HepG2 (cell line): ENCODE measurements around the gene CUL1. TPM values are rescaled to one million over a fixed set of nuclear protein-coding genes. Genes with fewer than 3 reads are reported as not detected.
A peak's percentile ranks its signal among the peaks of the same experiment; 100 is the strongest.

Experiments
- CEBPB ChIP-seq: IDR thresholded peaks from 2 replicates; pipeline ENCODE4 v1.6.1; 2011; ENCODE audit warnings: low read depth, low read length, improper control_type of control experiment, borderline replicate concordance
- CHD2 ChIP-seq: IDR thresholded peaks from 2 replicates; pipeline ENCODE4 v1.6.1; 2011; ENCODE audit warnings: low read depth, low read length, improper control_type of control experiment
- DNMT1 ChIP-seq: sonication (generic); formaldehyde crosslinking; IDR thresholded peaks from 2 replicates; pipeline ENCODE4 v1.5.1; 2020; ENCODE audit warnings: mild to moderate bottlenecking, missing genetic modification reagents
- FOXA3 ChIP-seq: IDR thresholded peaks from 2 replicates; pipeline ENCODE4 v1.6.1; 2016; ENCODE audit warnings: missing genetic modification reagents, missing compliant biosample characterization
- FOXC1 ChIP-seq: sonication (generic); formaldehyde crosslinking; IDR thresholded peaks from 2 replicates; pipeline ENCODE4 v1.8.0; 2022; ENCODE audit warnings: mild to moderate bottlenecking, missing genetic modification reagents, borderline replicate concordance
- GABPB1 ChIP-seq: IDR thresholded peaks from 2 replicates; pipeline ENCODE4 v1.6.1; 2016; ENCODE audit warnings: mild to moderate bottlenecking, missing genetic modification reagents, moderate library complexity, missing compliant biosample characterization
- HDAC2 ChIP-seq: sonication (generic); formaldehyde crosslinking; IDR thresholded peaks from 2 replicates; pipeline ENCODE4 v1.4.0; 2020; ENCODE audit warnings: missing genetic modification reagents
- HIVEP1 ChIP-seq: sonication (generic); formaldehyde crosslinking; IDR thresholded peaks from 2 replicates; pipeline ENCODE4 v1.4.0; 2020; ENCODE audit warnings: mild to moderate bottlenecking, missing genetic modification reagents
- HOXA3 ChIP-seq: sonication (generic); formaldehyde crosslinking; IDR thresholded peaks from 2 replicates; pipeline ENCODE4 v1.5.0; 2020; ENCODE audit warnings: missing genetic modification reagents
- KDM5B ChIP-seq: sonication (generic); formaldehyde crosslinking; IDR thresholded peaks from 2 replicates; pipeline ENCODE4 v1.4.0; 2020; ENCODE audit warnings: missing genetic modification reagents, mild to moderate bottlenecking, borderline replicate concordance
- MED8 ChIP-seq: sonication (generic); formaldehyde crosslinking; IDR thresholded peaks from 2 replicates; pipeline ENCODE4 v1.8.1; 2023; ENCODE audit warnings: mild to moderate bottlenecking, missing genetic modification reagents; ENCODE audit not compliant: insufficient replicate concordance
- MTA1 ChIP-seq: sonication (generic); formaldehyde crosslinking; IDR thresholded peaks from 2 replicates; pipeline ENCODE4 v1.4.0; 2020; ENCODE audit warnings: missing genetic modification reagents, mild to moderate bottlenecking, borderline replicate concordance
- MYC ChIP-seq: sonication (generic); formaldehyde crosslinking; IDR thresholded peaks from 2 replicates; pipeline ENCODE4 v1.9.0; 2021; ENCODE audit warnings: missing genetic modification reagents, borderline replicate concordance
- PHF5A ChIP-seq: IDR thresholded peaks from one replicate; pipeline ENCODE4 v1.6.1; 2018; ENCODE audit warnings: low read depth, missing genetic modification reagents; ENCODE audit not compliant: unreplicated experiment
- RBFOX2 ChIP-seq: fragments of 200-400 bp; formaldehyde crosslinking; IDR thresholded peaks from 2 replicates; pipeline ENCODE4 v1.6.1; 2017; ENCODE audit warnings: low read depth, mild to moderate bottlenecking, low read length
- SALL1 ChIP-seq: sonication (generic); formaldehyde crosslinking; IDR thresholded peaks from 2 replicates; pipeline ENCODE4 v1.8.0; 2022; ENCODE audit warnings: mild to moderate bottlenecking, missing genetic modification reagents
- ZFX ChIP-seq: sonication (generic); formaldehyde crosslinking; IDR thresholded peaks from 2 replicates; pipeline ENCODE4 v1.4.0; 2020; ENCODE audit warnings: mild to moderate bottlenecking, low read depth, missing genetic modification reagents, moderate library complexity
- ZNF138 ChIP-seq: sonication (generic); formaldehyde crosslinking; IDR thresholded peaks from 2 replicates; pipeline ENCODE4 v1.5.0; 2020; ENCODE audit warnings: mild to moderate bottlenecking, low read depth, missing genetic modification reagents
- ZNF292 ChIP-seq: sonication (generic); formaldehyde crosslinking; IDR thresholded peaks from 2 replicates; pipeline ENCODE4 v1.8.1; 2022; ENCODE audit warnings: mild to moderate bottlenecking, low read depth, missing genetic modification reagents, borderline replicate concordance
- ZNF331 ChIP-seq: sonication (generic); formaldehyde crosslinking; IDR thresholded peaks from 2 replicates; pipeline ENCODE4 v1.4.0; 2020; ENCODE audit warnings: missing genetic modification reagents
- ZNF337 ChIP-seq: sonication (generic); formaldehyde crosslinking; IDR thresholded peaks from 2 replicates; pipeline ENCODE4 v1.5.1; 2020; ENCODE audit warnings: missing genetic modification reagents, low read depth, mild to moderate bottlenecking, borderline replicate concordance
- ZNF343 ChIP-seq: sonication (generic); formaldehyde crosslinking; IDR thresholded peaks from 2 replicates; pipeline ENCODE4 v1.4.0; 2020; ENCODE audit warnings: mild to moderate bottlenecking, missing genetic modification reagents
- ZNF430 ChIP-seq: sonication (generic); formaldehyde crosslinking; IDR thresholded peaks from 2 replicates; pipeline ENCODE4 v1.9.0; 2021; ENCODE audit warnings: mild to moderate bottlenecking, missing genetic modification reagents
- ZNF44 ChIP-seq: sonication (generic); formaldehyde crosslinking; IDR thresholded peaks from 2 replicates; pipeline ENCODE4 v1.5.1; 2020; ENCODE audit warnings: mild to moderate bottlenecking, missing genetic modification reagents
- ZNF549 ChIP-seq: sonication (generic); formaldehyde crosslinking; IDR thresholded peaks from 2 replicates; pipeline ENCODE4 v1.5.0; 2020; ENCODE audit warnings: missing genetic modification reagents
- ZNF556 ChIP-seq: sonication (generic); formaldehyde crosslinking; IDR thresholded peaks from 2 replicates; pipeline ENCODE4 v1.4.0; 2020; ENCODE audit warnings: mild to moderate bottlenecking, missing genetic modification reagents, borderline replicate concordance
- ZNF564 ChIP-seq: sonication (generic); formaldehyde crosslinking; IDR thresholded peaks from 2 replicates; pipeline ENCODE4 v1.8.1; 2023; ENCODE audit warnings: mild to moderate bottlenecking, missing genetic modification reagents
- ZNF746 ChIP-seq: sonication (generic); formaldehyde crosslinking; IDR thresholded peaks from 2 replicates; pipeline ENCODE4 v1.8.0; 2022; ENCODE audit warnings: mild to moderate bottlenecking, missing genetic modification reagents
- ZNF776 ChIP-seq: sonication (generic); formaldehyde crosslinking; IDR thresholded peaks from 2 replicates; pipeline ENCODE4 v1.4.0; 2020; ENCODE audit warnings: mild to moderate bottlenecking, missing genetic modification reagents
- polyA plus RNA-seq, 8 experiments: library from polyadenylated mRNA; depleted of rRNA in 3 of 8; stranded (reverse) in 7 of 8; unstranded in 1 of 8; fragments of >200 nt; fragmentation: Illumina TruSeq in 4 of 8; extraction: Trizol in 4 of 8; gene quantifications; 2 replicates each; pipeline versions ENCODE4 v1.2.1 to v1.2.3, GENCODE V29; 2011 to 2016; ENCODE audit warnings: low read depth in 4 of 8, missing spikeins in 1 of 8, mixed read lengths in 1 of 8; ENCODE audit not compliant: insufficient read depth in 1 of 8
- total RNA-seq, 5 experiments: library from RNA; depleted of rRNA; stranded (reverse); fragments of >200 nt; fragmentation: Illumina TruSeq; extraction: Trizol; gene quantifications; 2 replicates each; pipeline ENCODE4 v1.2.3, GENCODE V29; 2016; ENCODE audit warnings: low read depth in 1 of 5
- TF ChIP-seq, protein P1 (sequence below): sonication (generic); formaldehyde crosslinking; IDR thresholded peaks from 2 replicates; pipeline ENCODE4 v1.4.0; 2020; ENCODE audit warnings: missing genetic modification reagents, borderline replicate concordance

CUL1 gene
- total and polyA plus RNA-seq, 2 of the 13 experiments (the other 11 are each of a cell fraction or from before 2014, with no cell fraction given) = 30.1 to 45.9 TPM

DNA sequence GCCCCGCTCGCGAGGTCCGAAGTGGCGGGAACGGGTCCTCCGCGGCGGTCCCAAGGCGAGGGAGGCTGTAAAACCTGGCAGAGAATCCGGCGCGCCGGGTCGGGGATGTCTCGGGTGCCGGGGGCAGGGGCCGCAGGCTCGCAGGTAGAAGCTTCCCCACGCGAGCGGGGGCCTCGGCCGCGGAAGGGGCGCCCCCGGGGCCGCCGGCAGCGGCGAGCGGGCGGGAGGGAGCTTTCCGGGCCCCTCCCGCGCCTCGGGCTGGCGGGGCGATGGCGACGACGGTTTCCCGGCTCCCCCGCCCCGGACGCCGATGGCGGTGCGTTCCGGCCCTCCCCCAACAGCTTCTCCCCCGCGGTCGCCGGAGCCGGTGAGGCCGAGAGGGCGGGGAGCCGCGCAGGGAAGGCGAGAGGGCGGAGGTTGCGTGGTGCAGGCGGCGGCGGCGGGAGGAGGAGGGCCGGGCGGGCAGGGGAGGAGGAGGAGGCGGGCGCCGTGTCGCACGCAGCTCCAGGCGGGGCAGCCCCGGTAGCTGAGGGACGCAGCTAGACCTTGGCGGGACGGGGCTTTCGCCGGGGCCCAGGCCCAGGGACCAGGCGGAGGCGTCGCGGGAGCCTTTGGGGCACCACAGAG lies at the start of gene CUL1 (continued):
- TF ChIP-seq ZNF556 (CRISPR knock-in tag) = no peak
- TF ChIP-seq ZNF331 (CRISPR knock-in tag) = peak; percentile 68
- no peak; the same call in none of the 2 replicates for TF ChIP-seq SALL1 (CRISPR knock-in tag)
- TF ChIP-seq CEBPB = no peak
- no peak for TF ChIP-seq ZNF549 (CRISPR knock-in tag)
- TF ChIP-seq ZNF44 (CRISPR knock-in tag) = no peak
- TF ChIP-seq RBFOX2 = peak; percentile 71
- peak; percentile 34; the same call in 1 of the 2 replicates for TF ChIP-seq FOXA3 (CRISPR knock-in tag)
- TF ChIP-seq ZNF776 (CRISPR knock-in tag) = 0 out of 2 replicates have a peak, but pooled peaks have one; percentile 11
- peak; percentile 51 for TF ChIP-seq HOXA3 (CRISPR knock-in tag)
- TF ChIP-seq ZNF138 = no peak
- no peak for TF ChIP-seq ZNF292 (CRISPR knock-in tag)
- 0 out of 2 replicates have a peak, but pooled peaks have one; percentile 49 for TF ChIP-seq ZNF430 (CRISPR knock-in tag)
- 0 out of 2 replicates have a peak, but pooled peaks have one; percentile 26 for TF ChIP-seq HIVEP1 (CRISPR knock-in tag)
- no peak for TF ChIP-seq MTA1 (CRISPR knock-in tag)
- no peak for TF ChIP-seq ZNF343 (CRISPR knock-in tag)
- TF ChIP-seq GABPB1 (CRISPR knock-in tag) = peak; percentile 74
- TF ChIP-seq PHF5A (CRISPR knock-in tag) = no peak
- TF ChIP-seq CHD2 = no peak; the same call in 1 of the 2 replicates
- peak; percentile 23; the same call in 1 of the 2 replicates for TF ChIP-seq ZNF564
- TF ChIP-seq, protein P1, sequence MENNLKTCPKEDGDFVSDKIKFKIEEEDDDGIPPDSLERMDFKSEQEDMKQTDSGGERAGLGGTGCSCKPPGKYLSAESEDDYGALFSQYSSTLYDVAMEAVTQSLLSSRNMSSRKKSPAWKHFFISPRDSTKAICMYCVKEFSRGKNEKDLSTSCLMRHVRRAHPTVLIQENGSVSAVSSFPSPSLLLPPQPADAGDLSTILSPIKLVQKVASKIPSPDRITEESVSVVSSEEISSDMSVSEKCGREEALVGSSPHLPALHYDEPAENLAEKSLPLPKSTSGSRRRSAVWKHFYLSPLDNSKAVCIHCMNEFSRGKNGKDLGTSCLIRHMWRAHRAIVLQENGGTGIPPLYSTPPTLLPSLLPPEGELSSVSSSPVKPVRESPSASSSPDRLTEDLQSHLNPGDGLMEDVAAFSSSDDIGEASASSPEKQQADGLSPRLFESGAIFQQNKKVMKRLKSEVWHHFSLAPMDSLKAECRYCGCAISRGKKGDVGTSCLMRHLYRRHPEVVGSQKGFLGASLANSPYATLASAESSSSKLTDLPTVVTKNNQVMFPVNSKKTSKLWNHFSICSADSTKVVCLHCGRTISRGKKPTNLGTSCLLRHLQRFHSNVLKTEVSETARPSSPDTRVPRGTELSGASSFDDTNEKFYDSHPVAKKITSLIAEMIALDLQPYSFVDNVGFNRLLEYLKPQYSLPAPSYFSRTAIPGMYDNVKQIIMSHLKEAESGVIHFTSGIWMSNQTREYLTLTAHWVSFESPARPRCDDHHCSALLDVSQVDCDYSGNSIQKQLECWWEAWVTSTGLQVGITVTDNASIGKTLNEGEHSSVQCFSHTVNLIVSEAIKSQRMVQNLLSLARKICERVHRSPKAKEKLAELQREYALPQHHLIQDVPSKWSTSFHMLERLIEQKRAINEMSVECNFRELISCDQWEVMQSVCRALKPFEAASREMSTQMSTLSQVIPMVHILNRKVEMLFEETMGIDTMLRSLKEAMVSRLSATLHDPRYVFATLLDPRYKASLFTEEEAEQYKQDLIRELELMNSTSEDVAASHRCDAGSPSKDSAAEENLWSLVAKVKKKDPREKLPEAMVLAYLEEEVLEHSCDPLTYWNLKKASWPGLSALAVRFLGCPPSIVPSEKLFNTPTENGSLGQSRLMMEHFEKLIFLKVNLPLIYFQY (CRISPR knock-in tag) = no peak
- peak; percentile 56; the same call in 1 of the 2 replicates for TF ChIP-seq ZNF746 (CRISPR knock-in tag)
- 0 out of 2 replicates have a peak, but pooled peaks have one; percentile 3 for TF ChIP-seq DNMT1 (CRISPR knock-in tag)
- TF ChIP-seq ZNF337 (CRISPR knock-in tag) = no peak
- peak; percentile 57 for TF ChIP-seq MED8
- TF ChIP-seq HDAC2 (CRISPR knock-in tag) = no peak
- TF ChIP-seq ZFX = peak; percentile 52; the same call in 1 of the 2 replicates
- TF ChIP-seq KDM5B (CRISPR knock-in tag) = no peak
- no peak for TF ChIP-seq FOXC1
- TF ChIP-seq MYC (CRISPR knock-in tag) = peak; percentile 51
